Left lung (tissue), 10 donors: ENCODE results near the gene ALG14. TPM values are rescaled to one million over a fixed set of nuclear protein-coding genes. Genes with fewer than 3 reads are reported as not detected.
A peak's percentile ranks its signal among the peaks of the same experiment; 100 is the strongest.
"Not testable (repeated sequence)": the region's sequence is repeated elsewhere in the genome, so short reads cannot be mapped to it uniquely, and the experiment has no call there.

Source experiments
- ATAC-seq: fragments of 200-7000 bp; cut with Tn5 transposase; one replicate; pipeline ENCODE4 v1.9.1; 2020; ENCODE audit warnings: moderate library complexity
- DNase-seq, 4 donors: peaks; one replicate each; pipeline ENCODE4 v3.0.0-alpha.2; 2013 to 2020
- H3K27ac ChIP-seq, 2 donors: fragments of 200-600 bp; sonication (generic) in 1 of 2; one replicate each; pipeline versions ENCODE4 v1.5.0 to v1.8.0; 2020 to 2021
- H3K27me3 ChIP-seq, 2 donors: fragments of 200-600 bp; sonication (generic) in 1 of 2; one replicate each; pipeline versions ENCODE4 v1.5.0 to v1.8.0; 2020 to 2021
- H3K36me3 ChIP-seq, 2 donors: fragments of 200-600 bp; sonication (generic) in 1 of 2; one replicate each; pipeline versions ENCODE4 v1.5.0 to v1.8.0; 2020 to 2021
- H3K4me1 ChIP-seq, 2 donors: fragments of 200-600 bp; one replicate each; pipeline ENCODE4 v1.8.0; 2021
- H3K4me3 ChIP-seq, 2 donors: fragments of 200-600 bp; sonication (generic) in 1 of 2; one replicate each; pipeline versions ENCODE4 v1.5.0 to v1.8.0; 2020 to 2021; ENCODE audit warnings: mild to moderate bottlenecking in 1 of 2
- H3K9me3 ChIP-seq, 2 donors: fragments of 200-600 bp; sonication (generic) in 1 of 2; one replicate each; pipeline versions ENCODE4 v1.5.0 to v1.8.0; 2020 to 2021
- intact Hi-C, 2 donors: fragments of 100-400 bp; cut with DNase I; formaldehyde crosslinking; loops; one replicate each; pipeline versions ENCODE4 v1.11.2 to v1.14.2; 2022
- polyA plus RNA-seq, 6 donors: library from polyadenylated mRNA; unstranded; fragments of 120-200 nt; gene quantifications; one replicate each; pipeline ENCODE4 v1.2.1, GENCODE V29; 2013; ENCODE audit not compliant: insufficient read length in 6 of 6
- total RNA-seq, 2 donors: library from RNA; stranded (reverse); fragmentation: NEBNext Ultra II Directional; extraction: Animal tissue kit (Norgen Biotek cat#: 25700); gene quantifications; one replicate each; pipeline ENCODE4 v1.2.1, GENCODE V29; 2021
- TF ChIP-seq, protein P1 (sequence below), 2 donors: fragments of 200-600 bp; sonication (generic) in 1 of 2; IDR thresholded peaks; one replicate each; pipeline versions ENCODE4 v1.5.0 to v1.8.0; 2021; ENCODE audit warnings: antibody characterized with exemption in 2 of 2
- donor health status: DM: no; HTN: yes; CAD: no.
- donor health status: DM: no; HTN: no; CAD: no.

The ALG14 gene
- total and polyA plus RNA-seq, 8 donors: 5.1 to 13.4 (median 10.1) TPM

DNA sequence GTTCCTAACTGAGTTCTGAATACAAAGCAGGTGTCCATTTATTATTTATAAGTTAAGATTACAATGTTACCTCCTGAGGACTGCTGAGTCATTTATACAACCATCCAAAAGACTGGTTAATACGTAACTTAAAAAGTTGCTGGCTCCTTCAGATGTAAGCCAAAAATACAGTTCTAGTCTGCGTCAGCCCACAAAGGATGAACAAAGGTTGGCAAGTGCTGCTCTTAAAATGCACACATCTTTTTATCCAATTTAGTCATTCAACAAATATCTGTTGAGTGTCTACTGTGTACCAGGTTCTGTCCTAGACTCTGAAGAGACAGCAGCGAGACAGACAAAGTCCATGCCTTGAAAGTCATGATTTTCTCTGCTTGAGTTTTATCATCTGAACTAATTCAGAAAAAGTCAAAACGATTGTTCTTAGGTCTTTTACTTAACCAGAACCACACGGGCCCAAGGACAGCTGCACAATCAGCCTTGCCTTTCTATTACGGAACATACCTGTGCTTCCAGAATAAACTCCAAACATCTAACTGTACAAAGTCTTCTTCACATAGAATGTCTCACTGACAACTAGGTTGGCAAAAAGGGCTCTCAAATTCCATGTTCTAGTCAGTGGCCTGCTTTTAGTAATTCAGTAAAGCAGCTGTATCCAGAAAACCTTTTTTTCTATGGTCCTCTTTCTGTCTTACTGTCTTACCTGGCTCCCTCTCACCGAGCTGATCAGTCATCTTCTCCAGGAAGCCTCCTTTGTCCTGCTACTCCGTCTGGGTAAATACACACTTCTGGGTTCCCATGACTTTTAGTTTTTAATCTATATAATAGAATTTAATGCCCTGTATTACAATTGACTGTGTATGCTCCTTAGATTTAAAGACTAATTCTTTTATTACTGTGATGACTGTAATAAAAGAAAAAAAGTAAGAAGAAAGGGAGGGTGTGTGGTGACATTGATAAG is 130.3 kb downstream of the ALG14 start:
- H3K36me3 ChIP-seq: no peaks in the 10 kb centered on the region
- intact Hi-C loops: no loop called here
- H3K4me1 ChIP-seq: no peaks in the 10 kb centered on the region
- DNase-seq (no peak), ATAC-seq (peak; percentile 86)
- no peak overlapping the region for H3K4me3 ChIP-seq
- no peak overlapping the region for H3K27ac ChIP-seq
- no peaks in the 10 kb centered on the region for H3K9me3 ChIP-seq
- TF ChIP-seq, protein P1, sequence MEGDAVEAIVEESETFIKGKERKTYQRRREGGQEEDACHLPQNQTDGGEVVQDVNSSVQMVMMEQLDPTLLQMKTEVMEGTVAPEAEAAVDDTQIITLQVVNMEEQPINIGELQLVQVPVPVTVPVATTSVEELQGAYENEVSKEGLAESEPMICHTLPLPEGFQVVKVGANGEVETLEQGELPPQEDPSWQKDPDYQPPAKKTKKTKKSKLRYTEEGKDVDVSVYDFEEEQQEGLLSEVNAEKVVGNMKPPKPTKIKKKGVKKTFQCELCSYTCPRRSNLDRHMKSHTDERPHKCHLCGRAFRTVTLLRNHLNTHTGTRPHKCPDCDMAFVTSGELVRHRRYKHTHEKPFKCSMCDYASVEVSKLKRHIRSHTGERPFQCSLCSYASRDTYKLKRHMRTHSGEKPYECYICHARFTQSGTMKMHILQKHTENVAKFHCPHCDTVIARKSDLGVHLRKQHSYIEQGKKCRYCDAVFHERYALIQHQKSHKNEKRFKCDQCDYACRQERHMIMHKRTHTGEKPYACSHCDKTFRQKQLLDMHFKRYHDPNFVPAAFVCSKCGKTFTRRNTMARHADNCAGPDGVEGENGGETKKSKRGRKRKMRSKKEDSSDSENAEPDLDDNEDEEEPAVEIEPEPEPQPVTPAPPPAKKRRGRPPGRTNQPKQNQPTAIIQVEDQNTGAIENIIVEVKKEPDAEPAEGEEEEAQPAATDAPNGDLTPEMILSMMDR (IDR thresholded peaks at IDR 0.05): no peak
- H3K27me3 ChIP-seq: no peaks in the 10 kb centered on the region

DNA sequence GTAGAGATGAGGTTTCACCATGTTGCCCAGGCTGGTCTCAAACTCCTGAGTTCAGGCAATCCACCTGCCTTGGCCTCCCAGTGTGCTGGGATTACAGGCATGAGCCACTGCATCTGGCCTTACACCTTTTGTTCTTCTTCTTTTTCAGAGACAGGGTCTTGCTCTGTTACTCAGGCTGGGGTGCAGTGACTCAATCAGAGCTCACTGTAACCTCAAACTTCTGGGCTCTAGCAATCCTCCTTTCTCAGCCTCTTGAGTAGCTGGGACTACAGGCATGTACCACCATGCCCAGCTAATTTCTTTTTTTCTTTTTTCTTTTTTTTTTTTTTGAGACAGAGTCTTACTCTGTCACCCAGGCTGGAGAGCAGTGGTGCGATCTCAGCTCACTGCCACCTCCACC is 131.3 kb downstream of the ALG14 start:
- intact Hi-C loops, H3K27me3 ChIP-seq: not testable (repeated sequence)

DNA sequence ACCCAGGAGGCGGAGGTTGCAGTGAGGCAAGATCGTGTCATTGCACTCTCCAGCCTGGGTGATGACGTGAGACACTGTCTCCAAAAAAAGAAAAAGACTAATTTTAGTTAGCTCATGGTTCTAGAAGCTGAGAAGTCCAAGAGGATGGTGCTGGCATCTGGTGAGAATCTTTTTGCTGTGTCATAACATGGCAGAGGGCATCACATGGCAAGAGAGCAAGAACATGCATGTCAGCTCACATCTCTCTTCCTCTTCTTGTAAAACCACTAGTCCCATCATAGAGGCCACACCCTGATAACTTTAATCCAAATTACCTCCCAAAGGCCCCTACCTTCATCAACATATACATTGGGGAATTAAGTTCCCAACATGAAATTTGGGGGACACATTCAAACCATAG is 132.0 kb downstream of the ALG14 start:
- TF ChIP-seq, protein P1 (IDR thresholded peaks at IDR 0.05): no peak
- no peak for ATAC-seq

More for the DNA sequence above, 131.3 kb downstream of the ALG14 start:
- H3K36me3 ChIP-seq, ATAC-seq, H3K9me3 ChIP-seq, DNase-seq, H3K4me1 ChIP-seq, H3K27ac ChIP-seq, H3K4me3 ChIP-seq: not testable (repeated sequence)

DNA sequence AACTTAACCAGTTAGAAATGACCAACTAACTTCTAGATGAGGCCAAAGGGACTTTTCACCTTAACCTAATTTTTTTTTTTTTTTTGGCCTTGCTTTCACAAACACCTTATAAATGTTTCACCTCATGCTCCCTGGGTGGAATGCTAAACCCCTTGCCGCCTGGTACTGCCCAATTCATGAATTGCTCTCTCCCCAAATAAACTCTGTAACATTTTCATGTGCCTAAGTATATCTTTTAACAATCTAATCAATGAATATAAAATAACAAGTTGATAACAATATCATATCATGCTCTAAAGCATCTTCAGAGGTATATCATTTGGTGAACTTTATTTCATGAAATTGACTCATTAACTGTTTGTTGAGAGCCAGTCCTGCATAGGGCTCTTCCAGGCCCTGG is 134.9 kb downstream of the ALG14 start:
- no peak for DNase-seq
- no peak overlapping the region for H3K4me3 ChIP-seq
- ATAC-seq: no peak
- H3K9me3 ChIP-seq: no peaks in the 10 kb centered on the region
- H3K27ac ChIP-seq: peak overlapping the region in 1 of 2 donors; percentile 63
- TF ChIP-seq, protein P1 (IDR thresholded peaks at IDR 0.05): no peak
- intact Hi-C loops: no loop called here
- no peaks in the 10 kb centered on the region for H3K27me3 ChIP-seq
- peaks cover 3 to 6% of the 10 kb centered on the region in 2 donors for H3K4me1 ChIP-seq
- H3K36me3 ChIP-seq: peaks cover 0 to 5% of the 10 kb centered on the region in 2 donors

More for the DNA sequence above, 132.0 kb downstream of the ALG14 start:
- Histone ChIP-seq H3K4me1 (peaks cover 3 to 6% of the 10 kb centered on the region in 2 donors), H3K27me3 (no peaks in the 10 kb centered on the region), H3K27ac (no peak overlapping the region), H3K9me3 (no peaks in the 10 kb centered on the region), H3K4me3 (no peak overlapping the region), H3K36me3 (no peaks in the 10 kb centered on the region)
- no peak for DNase-seq
- intact Hi-C loops: no loop called here

DNA sequence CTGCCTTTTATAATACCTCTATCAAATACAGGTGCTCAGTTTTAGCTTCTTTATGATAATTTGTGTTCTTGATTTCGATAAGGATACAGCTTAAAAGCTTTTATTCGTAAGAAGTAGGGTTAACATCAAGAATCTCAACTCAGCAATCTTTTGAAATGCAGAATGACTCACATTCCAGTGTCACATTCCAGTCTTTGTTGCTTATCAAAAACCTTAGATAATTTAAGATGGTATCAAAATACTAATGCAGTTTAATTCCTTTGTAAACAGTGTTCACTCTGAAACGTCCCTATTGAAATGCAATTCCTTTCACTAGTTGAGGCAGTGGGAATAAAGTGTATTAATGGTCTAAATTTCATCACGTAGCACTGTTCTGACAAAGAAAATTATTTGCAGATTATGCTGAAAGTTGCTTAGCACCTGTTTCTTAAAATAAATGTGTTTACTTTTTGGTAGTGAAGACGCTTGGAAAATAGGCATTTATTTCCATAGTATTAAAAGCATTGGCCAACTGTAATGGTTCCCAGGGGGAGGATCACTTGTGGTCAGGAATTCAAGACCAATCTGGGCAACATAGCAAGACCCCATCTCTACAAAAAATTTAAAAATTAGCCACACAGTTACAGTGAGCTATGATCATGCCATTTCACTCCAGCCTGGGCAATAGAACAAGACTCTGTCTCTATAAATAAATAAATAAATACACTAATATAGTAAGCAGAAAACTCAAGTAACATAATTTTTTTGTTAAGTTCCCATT is 135.7 kb downstream of the ALG14 start:
- H3K9me3 ChIP-seq: no peaks in the 10 kb centered on the region
- intact Hi-C loops: no loop called here
- TF ChIP-seq, protein P1 (IDR thresholded peaks at IDR 0.05): no peak
- H3K4me1 ChIP-seq: peaks cover 3 to 6% of the 10 kb centered on the region in 2 donors
- peaks cover 0 to 5% of the 10 kb centered on the region in 2 donors for H3K36me3 ChIP-seq
- H3K27ac ChIP-seq: peak overlapping the region in 1 of 2 donors; percentile 63
- no peak overlapping the region for H3K4me3 ChIP-seq
- DNase-seq: no peak
- ATAC-seq: peak; percentile 25
- H3K27me3 ChIP-seq: no peaks in the 10 kb centered on the region
